ENCODE results near the gene CST9L. TPM values are rescaled to one million over a fixed set of nuclear protein-coding genes. Genes with fewer than 3 reads are reported as not detected.

CST9L gene
- not detected for polyA plus RNA-seq (2013, experiment 1 of 2; ENCODE audit: insufficient read length)
- polyA plus RNA-seq (2013, experiment 2 of 2; ENCODE audit: insufficient read length) = not detected

- DNase-seq = no peak
Measured at GRCh38 chr20:23568320-23568970, at the start of gene CST9L. Gene CST9L, minus strand, starts transcription at chr20:23568484. Its CDS starts 34 bp downstream, at chr20:23568450.

- DNase-seq = no peak
Measured at GRCh38 chr20:23614163-23614562, 45.9 kb upstream of the CST9L start.

- DNase-seq = no peak
Measured at GRCh38 chr20:23613676-23614075, 45.4 kb upstream of the CST9L start.

GRCh38 chr20:23612396-23612795, 44.1 kb upstream of the CST9L start:
- DNase-seq = no peak

GRCh38 chr20:23609486-23610109, 41.3 kb upstream of the CST9L start:
- no peak for DNase-seq

GRCh38 chr20:23608251-23608846, 40.1 kb upstream of the CST9L start:
- no peak for DNase-seq

GRCh38 chr20:23607497-23608245, 39.4 kb upstream of the CST9L start:
- DNase-seq = no peak

- DNase-seq = peak; percentile 70
Measured at GRCh38 chr20:23606652-23607049, 38.4 kb upstream of the CST9L start.

- DNase-seq = no peak
Measured at GRCh38 chr20:23605867-23606651, 37.8 kb upstream of the CST9L start, which contains the start of gene CST9. Gene CST9, minus strand, starts transcription at chr20:23605917. Its CDS starts 53 bp downstream, at chr20:23605864.

- DNase-seq = no peak
Measured at GRCh38 chr20:23604306-23604705, 36.0 kb upstream of the CST9L start.

- DNase-seq = no peak
Measured at GRCh38 chr20:23603321-23603720, 35.0 kb upstream of the CST9L start.

- no peak for DNase-seq
Measured at GRCh38 chr20:23602699-23603098, 34.4 kb upstream of the CST9L start.

- DNase-seq = no peak
Measured at GRCh38 chr20:23602241-23602640, 34.0 kb upstream of the CST9L start.

GRCh38 chr20:23601715-23602114, 33.4 kb upstream of the CST9L start:
- no peak for DNase-seq

- DNase-seq = no peak
Measured at GRCh38 chr20:23598481-23598880, 30.2 kb upstream of the CST9L start.

GRCh38 chr20:23596579-23597250, 28.4 kb upstream of the CST9L start:
- no peak for DNase-seq

- DNase-seq = no peak
Measured at GRCh38 chr20:23595941-23596340, 27.7 kb upstream of the CST9L start.

GRCh38 chr20:23588434-23589403, 20.4 kb upstream of the CST9L start:
- no peak for DNase-seq

- DNase-seq = no peak
Measured at GRCh38 chr20:23587631-23588030, 19.3 kb upstream of the CST9L start.

Data from fibroblast of skin of scalp (primary cell).